Measurements from ENCODE around the gene CMTM4. TPM values are rescaled to one million over a fixed set of nuclear protein-coding genes. Genes with fewer than 3 reads are reported as not detected.
"Not testable (repeated sequence)": the region's sequence is repeated elsewhere in the genome, so short reads cannot be mapped to it uniquely, and the experiment has no call there.

CMTM4 gene
- total and polyA plus RNA-seq, 9 donors = 7.5 to 15.5 (median 10.0) TPM

- Histone ChIP-seq H3K4me3 (ENCODE audit: low read length) (no peak overlapping the region), H3K4me1 (ENCODE audit: control insufficient read depth, insufficient read depth, low read length) (peaks cover 14% of the 10 kb centered on the region), H3K27me3 (ENCODE audit: control insufficient read depth, insufficient read depth, low read length) (peaks cover 10% of the 10 kb centered on the region), H3K9me3 (replicated peaks; ENCODE audit: control insufficient read depth, low read depth, low read length) (no peaks in the 10 kb centered on the region), H3K36me3 (ENCODE audit: control insufficient read depth, insufficient read depth, low read length) (no peaks in the 10 kb centered on the region), H3K27ac (ENCODE audit: low read length) (no peak overlapping the region)
- WGBS (ENCODE audit: insufficient coverage) = 100% methylated on average over 2 of the region's 4 CpGs
- no peak for DNase-seq
These were observed 3.4 kb downstream of the CMTM4 start for GRCh38 chr16:66693149-66693548.

GRCh38 chr16:66692341-66692740, 4.2 kb downstream of the CMTM4 start:
- peaks cover 5% of the 10 kb centered on the region for H3K27me3 ChIP-seq (ENCODE audit: control insufficient read depth, insufficient read depth, low read length)
- H3K4me3 ChIP-seq (ENCODE audit: low read length) = no peak overlapping the region
- no peak overlapping the region for H3K27ac ChIP-seq (ENCODE audit: low read length)
- DNase-seq = no peak
- no peaks in the 10 kb centered on the region for H3K9me3 ChIP-seq (replicated peaks; ENCODE audit: control insufficient read depth, low read depth, low read length)
- WGBS (ENCODE audit: insufficient coverage) = 88% methylated on average over 3 of the region's 6 CpGs
- peaks cover 14% of the 10 kb centered on the region for H3K4me1 ChIP-seq (ENCODE audit: control insufficient read depth, insufficient read depth, low read length)
- H3K36me3 ChIP-seq (ENCODE audit: control insufficient read depth, insufficient read depth, low read length) = no peaks in the 10 kb centered on the region

GRCh38 chr16:66691234-66691633, 5.3 kb downstream of the CMTM4 start:
- WGBS (ENCODE audit: insufficient coverage) = no CpG with 5 or more reads among the region's 6 CpGs

GRCh38 chr16:66690106-66690847, 6.3 kb downstream of the CMTM4 start:
- 71% methylated on average over 5 of the region's 7 CpGs for WGBS (ENCODE audit: insufficient coverage)
- H3K4me1 ChIP-seq (ENCODE audit: control insufficient read depth, insufficient read depth, low read length) = peaks cover 2% of the 10 kb centered on the region
- no peaks in the 10 kb centered on the region for H3K27me3 ChIP-seq (ENCODE audit: control insufficient read depth, insufficient read depth, low read length)
- H3K36me3 ChIP-seq (ENCODE audit: control insufficient read depth, insufficient read depth, low read length) = no peaks in the 10 kb centered on the region
- no peak for DNase-seq
- H3K4me3 ChIP-seq (ENCODE audit: low read length) = no peak overlapping the region
- no peak overlapping the region for H3K27ac ChIP-seq (ENCODE audit: low read length)
- no peaks in the 10 kb centered on the region for H3K9me3 ChIP-seq (replicated peaks; ENCODE audit: control insufficient read depth, low read depth, low read length)

More at GRCh38 chr16:66691234-66691633, 5.3 kb downstream of the CMTM4 start:
- Histone ChIP-seq H3K27me3 (ENCODE audit: control insufficient read depth, insufficient read depth, low read length) (peaks cover 5% of the 10 kb centered on the region), H3K36me3 (ENCODE audit: control insufficient read depth, insufficient read depth, low read length) (no peaks in the 10 kb centered on the region), H3K4me3 (ENCODE audit: low read length) (no peak overlapping the region), H3K9me3 (replicated peaks; ENCODE audit: control insufficient read depth, low read depth, low read length) (no peaks in the 10 kb centered on the region), H3K27ac (ENCODE audit: low read length) (no peak overlapping the region), H3K4me1 (ENCODE audit: control insufficient read depth, insufficient read depth, low read length) (peaks cover 10% of the 10 kb centered on the region)
- no peak for DNase-seq

- Histone ChIP-seq H3K9me3 (replicated peaks; ENCODE audit: control insufficient read depth, low read depth, low read length) (no peaks in the 10 kb centered on the region), H3K4me1 (ENCODE audit: control insufficient read depth, insufficient read depth, low read length) (no peaks in the 10 kb centered on the region), H3K27me3 (ENCODE audit: control insufficient read depth, insufficient read depth, low read length) (no peaks in the 10 kb centered on the region), H3K27ac (ENCODE audit: low read length) (no peak overlapping the region), H3K4me3 (ENCODE audit: low read length) (no peak overlapping the region), H3K36me3 (ENCODE audit: control insufficient read depth, insufficient read depth, low read length) (no peaks in the 10 kb centered on the region)
- no peak for DNase-seq
- no CpG with 5 or more reads among the region's 6 CpGs for WGBS (ENCODE audit: insufficient coverage)
These were observed 7.3 kb downstream of the CMTM4 start for GRCh38 chr16:66689282-66689681.

GRCh38 chr16:66687906-66688625, 8.5 kb downstream of the CMTM4 start:
- no peaks in the 10 kb centered on the region for H3K4me1 ChIP-seq (ENCODE audit: control insufficient read depth, insufficient read depth, low read length)
- WGBS (ENCODE audit: insufficient coverage) = 93% methylated on average over 2 of the region's 9 CpGs

GRCh38 chr16:66685501-66686115, 10.9 kb downstream of the CMTM4 start:
- not testable (repeated sequence) for H3K27me3 ChIP-seq (ENCODE audit: control insufficient read depth, insufficient read depth, low read length); H3K4me3 ChIP-seq (ENCODE audit: low read length); H3K9me3 ChIP-seq (replicated peaks; ENCODE audit: control insufficient read depth, low read depth, low read length); H3K36me3 ChIP-seq (ENCODE audit: control insufficient read depth, insufficient read depth, low read length); DNase-seq; H3K27ac ChIP-seq (ENCODE audit: low read length); H3K4me1 ChIP-seq (ENCODE audit: control insufficient read depth, insufficient read depth, low read length)
- WGBS (ENCODE audit: insufficient coverage) = 95% methylated on average over 11 of the region's 14 CpGs

More at GRCh38 chr16:66687906-66688625, 8.5 kb downstream of the CMTM4 start:
- no peak overlapping the region for H3K4me3 ChIP-seq (ENCODE audit: low read length)
- H3K9me3 ChIP-seq (replicated peaks; ENCODE audit: control insufficient read depth, low read depth, low read length) = no peaks in the 10 kb centered on the region
- H3K27me3 ChIP-seq (ENCODE audit: control insufficient read depth, insufficient read depth, low read length) = no peaks in the 10 kb centered on the region
- no peak for DNase-seq
- H3K27ac ChIP-seq (ENCODE audit: low read length) = no peak overlapping the region
- H3K36me3 ChIP-seq (ENCODE audit: control insufficient read depth, insufficient read depth, low read length) = no peaks in the 10 kb centered on the region

GRCh38 chr16:66682271-66682670, 14.3 kb downstream of the CMTM4 start:
- H3K9me3 ChIP-seq (replicated peaks; ENCODE audit: control insufficient read depth, low read depth, low read length) = no peaks in the 10 kb centered on the region
- no CpG with 5 or more reads among the region's 1 CpG for WGBS (ENCODE audit: insufficient coverage)
- H3K27ac ChIP-seq (ENCODE audit: low read length) = no peak overlapping the region
- no peaks in the 10 kb centered on the region for H3K36me3 ChIP-seq (ENCODE audit: control insufficient read depth, insufficient read depth, low read length)
- no peak for DNase-seq
- H3K4me3 ChIP-seq (ENCODE audit: low read length) = no peak overlapping the region
- H3K4me1 ChIP-seq (ENCODE audit: control insufficient read depth, insufficient read depth, low read length) = no peaks in the 10 kb centered on the region
- no peaks in the 10 kb centered on the region for H3K27me3 ChIP-seq (ENCODE audit: control insufficient read depth, insufficient read depth, low read length)

- Histone ChIP-seq H3K4me3 (ENCODE audit: low read length) (no peak overlapping the region), H3K9me3 (replicated peaks; ENCODE audit: control insufficient read depth, low read depth, low read length) (no peaks in the 10 kb centered on the region), H3K27me3 (ENCODE audit: control insufficient read depth, insufficient read depth, low read length) (no peaks in the 10 kb centered on the region), H3K36me3 (ENCODE audit: control insufficient read depth, insufficient read depth, low read length) (no peaks in the 10 kb centered on the region), H3K27ac (ENCODE audit: low read length) (no peak overlapping the region), H3K4me1 (ENCODE audit: control insufficient read depth, insufficient read depth, low read length) (peaks cover 3% of the 10 kb centered on the region)
- DNase-seq = no peak
- 96% methylated on average over 3 of the region's 4 CpGs for WGBS (ENCODE audit: insufficient coverage)
These were observed 14.9 kb downstream of the CMTM4 start for GRCh38 chr16:66681676-66682075.

- H3K4me1 ChIP-seq (ENCODE audit: control insufficient read depth, insufficient read depth, low read length) = peaks cover 5% of the 10 kb centered on the region
- no peak for DNase-seq
- H3K27me3 ChIP-seq (ENCODE audit: control insufficient read depth, insufficient read depth, low read length) = no peaks in the 10 kb centered on the region
- H3K27ac ChIP-seq (ENCODE audit: low read length) = no peak overlapping the region
- WGBS (ENCODE audit: insufficient coverage) = no CpG with 5 or more reads among the region's 2 CpGs
- no peak overlapping the region for H3K4me3 ChIP-seq (ENCODE audit: low read length)
- H3K36me3 ChIP-seq (ENCODE audit: control insufficient read depth, insufficient read depth, low read length) = no peaks in the 10 kb centered on the region
- H3K9me3 ChIP-seq (replicated peaks; ENCODE audit: control insufficient read depth, low read depth, low read length) = no peaks in the 10 kb centered on the region
These were observed 18.2 kb downstream of the CMTM4 start for GRCh38 chr16:66678337-66678736.

All from muscle of leg (tissue), 11 donors.